WTC11 (cell line): ENCODE data around the gene SPATA9.

ENCODE experiments used
- CTCF ChIP-seq: fragments of 200-600 bp; IDR thresholded peaks from 2 replicates; pipeline ENCODE4 v1.8.0; 2022; ENCODE audit warnings: antibody characterized with exemption
- IRF2 ChIP-seq: sonication (generic); formaldehyde crosslinking; IDR thresholded peaks from 2 replicates; pipeline ENCODE4 v1.8.0; 2022; ENCODE audit warnings: low read depth, missing genetic modification reagents, borderline replicate concordance

- no peak for TF ChIP-seq CTCF
- no peak for TF ChIP-seq IRF2 (CRISPR knock-in tag)
Observed at GRCh38 chr5:95644351-95645042, 38.3 kb downstream of the SPATA9 start.
